NCI-H2227 treated with DMSO at 0.1 percent for 48 hours (cell line): ENCODE data around the gene PTDSS2.
A peak's percentile ranks its signal among the peaks of the same experiment; 100 is the strongest.

ENCODE experiments used
- DNase-seq: peaks from one replicate; lab custom pipeline; 2025; lab: John Stamatoyannopoulos, UW

PTDSS2 gene

GRCh38 chr11:492427-493226, 42.5 kb downstream of the PTDSS2 start:
- DNase-seq: no peak

- no peak for DNase-seq
These were observed 44.9 kb downstream of the PTDSS2 start for GRCh38 chr11:494761-495536.

- DNase-seq: no peak
These were observed 45.5 kb downstream of the PTDSS2 start for GRCh38 chr11:495537-495931.

- no peak for DNase-seq
These were observed 46.9 kb downstream of the PTDSS2 start for GRCh38 chr11:496834-497564.

GRCh38 chr11:497565-498296, 47.7 kb downstream of the PTDSS2 start:
- DNase-seq: no peak

GRCh38 chr11:498297-499181, 48.5 kb downstream of the PTDSS2 start:
- no peak for DNase-seq

- no peak for DNase-seq
These were observed 49.4 kb downstream of the PTDSS2 start for GRCh38 chr11:499201-500076.

GRCh38 chr11:501001-501682, 51.1 kb downstream of the PTDSS2 start:
- DNase-seq: no peak

- no peak for DNase-seq
These were observed 51.7 kb downstream of the PTDSS2 start for GRCh38 chr11:501683-502287.

- DNase-seq: no peak
These were observed 52.5 kb downstream of the PTDSS2 start for GRCh38 chr11:502288-503178.

GRCh38 chr11:503179-503981, 53.3 kb downstream of the PTDSS2 start:
- no peak for DNase-seq

- DNase-seq: no peak
These were observed 54.2 kb downstream of the PTDSS2 start for GRCh38 chr11:504053-504993.

GRCh38 chr11:504994-505344, 54.9 kb downstream of the PTDSS2 start:
- DNase-seq: no peak

GRCh38 chr11:506238-506994, 56.3 kb downstream of the PTDSS2 start:
- peak; percentile 97 for DNase-seq
